SK-N-SH (cell line): Measurements from ENCODE around the gene TAS1R1.

Experiments
- CHD2 ChIP-seq: fragments of 150-350 bp; IDR thresholded peaks from 2 replicates; pipeline ENCODE4 v1.6.1; 2018; ENCODE audit warnings: low read length; ENCODE audit not compliant: partially characterized antibody
- NRF1 ChIP-seq: IDR thresholded peaks from 2 replicates; pipeline ENCODE4 v1.6.1; 2012; ENCODE audit warnings: low read depth, mild to moderate bottlenecking, low read length
- POLR2AphosphoS5 ChIP-seq: IDR thresholded peaks from 2 replicates; pipeline ENCODE4 v1.6.1; 2012; ENCODE audit warnings: low read depth, low read length
- RCOR1 ChIP-seq: fragments of 150-350 bp; IDR thresholded peaks from 2 replicates; pipeline ENCODE4 v1.6.1; 2017; ENCODE audit warnings: antibody characterized with exemption, low read length
- TF ChIP-seq, protein P1 (sequence below): IDR thresholded peaks from 2 replicates; pipeline ENCODE4; 2012
- TF ChIP-seq, protein P2 (sequence below): IDR thresholded peaks from 2 replicates; pipeline ENCODE4 v1.6.1; 2012; ENCODE audit warnings: mild to moderate bottlenecking, low read depth, low read length, moderate library complexity
- TF ChIP-seq, protein P3 (sequence below): IDR thresholded peaks from 2 replicates; pipeline ENCODE4 v1.4.0; 2012; ENCODE audit warnings: low read depth, borderline replicate concordance
- TF ChIP-seq, protein P4 (sequence below): fragments of 150-350 bp; IDR thresholded peaks from 2 replicates; pipeline ENCODE4 v1.6.1; 2017; ENCODE audit warnings: antibody characterized with exemption, low read length, low read depth, borderline replicate concordance
- TF ChIP-seq, protein P5 (sequence below): fragments of 200-600 bp; sonication (generic); IDR thresholded peaks from 2 replicates; pipeline ENCODE4 v1.6.1; 2017; ENCODE audit warnings: antibody characterized with exemption, mild to moderate bottlenecking, moderate library complexity

DNA sequence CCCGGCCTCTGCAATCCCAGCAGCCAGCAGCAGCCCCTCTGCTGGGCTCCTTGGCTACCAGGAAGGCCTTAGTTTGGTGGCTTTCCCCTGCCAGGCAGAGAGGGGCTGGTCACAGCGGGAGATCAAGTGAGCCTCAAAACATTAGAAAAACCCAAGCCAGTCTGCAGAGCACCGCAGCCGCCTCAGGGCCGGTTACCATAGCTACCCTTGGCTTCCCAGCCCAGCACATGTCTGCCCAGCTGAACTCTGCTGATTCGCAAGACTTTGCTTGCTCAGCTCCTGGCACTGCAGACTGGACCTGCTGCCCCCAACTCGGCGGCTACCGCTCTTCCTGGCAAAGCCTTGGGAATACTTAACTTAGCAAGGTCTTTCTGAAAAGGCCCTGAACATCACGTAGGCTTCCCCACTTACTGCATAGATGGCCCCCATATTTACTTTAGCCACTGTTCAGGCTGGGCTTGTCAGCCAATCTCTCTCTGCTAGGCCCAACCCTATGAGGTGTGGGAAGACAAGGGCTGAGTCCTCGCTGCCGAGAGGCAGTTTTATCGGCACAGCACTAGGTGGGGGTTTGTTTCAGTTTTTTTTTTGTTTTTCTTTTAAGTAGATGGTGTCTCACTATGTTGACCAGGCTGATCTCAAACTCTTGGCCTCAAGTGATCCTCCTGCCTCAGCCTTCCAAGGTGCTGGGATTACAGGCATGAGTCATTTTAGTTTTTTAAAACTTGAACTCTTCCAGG, 35.0 kb upstream of the TAS1R1 start:
- TF ChIP-seq RCOR1 (no peak), POLR2AphosphoS5 (no peak), NRF1 (no peak), CHD2 (peak; percentile 8)
- TF ChIP-seq, protein P1, sequence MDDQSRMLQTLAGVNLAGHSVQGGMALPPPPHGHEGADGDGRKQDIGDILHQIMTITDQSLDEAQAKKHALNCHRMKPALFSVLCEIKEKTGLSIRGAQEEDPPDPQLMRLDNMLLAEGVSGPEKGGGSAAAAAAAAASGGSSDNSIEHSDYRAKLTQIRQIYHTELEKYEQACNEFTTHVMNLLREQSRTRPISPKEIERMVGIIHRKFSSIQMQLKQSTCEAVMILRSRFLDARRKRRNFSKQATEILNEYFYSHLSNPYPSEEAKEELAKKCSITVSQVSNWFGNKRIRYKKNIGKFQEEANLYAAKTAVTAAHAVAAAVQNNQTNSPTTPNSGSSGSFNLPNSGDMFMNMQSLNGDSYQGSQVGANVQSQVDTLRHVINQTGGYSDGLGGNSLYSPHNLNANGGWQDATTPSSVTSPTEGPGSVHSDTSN = no peak
- TF ChIP-seq, protein P2, sequence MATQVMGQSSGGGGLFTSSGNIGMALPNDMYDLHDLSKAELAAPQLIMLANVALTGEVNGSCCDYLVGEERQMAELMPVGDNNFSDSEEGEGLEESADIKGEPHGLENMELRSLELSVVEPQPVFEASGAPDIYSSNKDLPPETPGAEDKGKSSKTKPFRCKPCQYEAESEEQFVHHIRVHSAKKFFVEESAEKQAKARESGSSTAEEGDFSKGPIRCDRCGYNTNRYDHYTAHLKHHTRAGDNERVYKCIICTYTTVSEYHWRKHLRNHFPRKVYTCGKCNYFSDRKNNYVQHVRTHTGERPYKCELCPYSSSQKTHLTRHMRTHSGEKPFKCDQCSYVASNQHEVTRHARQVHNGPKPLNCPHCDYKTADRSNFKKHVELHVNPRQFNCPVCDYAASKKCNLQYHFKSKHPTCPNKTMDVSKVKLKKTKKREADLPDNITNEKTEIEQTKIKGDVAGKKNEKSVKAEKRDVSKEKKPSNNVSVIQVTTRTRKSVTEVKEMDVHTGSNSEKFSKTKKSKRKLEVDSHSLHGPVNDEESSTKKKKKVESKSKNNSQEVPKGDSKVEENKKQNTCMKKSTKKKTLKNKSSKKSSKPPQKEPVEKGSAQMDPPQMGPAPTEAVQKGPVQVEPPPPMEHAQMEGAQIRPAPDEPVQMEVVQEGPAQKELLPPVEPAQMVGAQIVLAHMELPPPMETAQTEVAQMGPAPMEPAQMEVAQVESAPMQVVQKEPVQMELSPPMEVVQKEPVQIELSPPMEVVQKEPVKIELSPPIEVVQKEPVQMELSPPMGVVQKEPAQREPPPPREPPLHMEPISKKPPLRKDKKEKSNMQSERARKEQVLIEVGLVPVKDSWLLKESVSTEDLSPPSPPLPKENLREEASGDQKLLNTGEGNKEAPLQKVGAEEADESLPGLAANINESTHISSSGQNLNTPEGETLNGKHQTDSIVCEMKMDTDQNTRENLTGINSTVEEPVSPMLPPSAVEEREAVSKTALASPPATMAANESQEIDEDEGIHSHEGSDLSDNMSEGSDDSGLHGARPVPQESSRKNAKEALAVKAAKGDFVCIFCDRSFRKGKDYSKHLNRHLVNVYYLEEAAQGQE = no peak
- TF ChIP-seq, protein P3, sequence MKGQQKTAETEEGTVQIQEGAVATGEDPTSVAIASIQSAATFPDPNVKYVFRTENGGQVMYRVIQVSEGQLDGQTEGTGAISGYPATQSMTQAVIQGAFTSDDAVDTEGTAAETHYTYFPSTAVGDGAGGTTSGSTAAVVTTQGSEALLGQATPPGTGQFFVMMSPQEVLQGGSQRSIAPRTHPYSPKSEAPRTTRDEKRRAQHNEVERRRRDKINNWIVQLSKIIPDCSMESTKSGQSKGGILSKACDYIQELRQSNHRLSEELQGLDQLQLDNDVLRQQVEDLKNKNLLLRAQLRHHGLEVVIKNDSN = no peak
- TF ChIP-seq, protein P4, sequence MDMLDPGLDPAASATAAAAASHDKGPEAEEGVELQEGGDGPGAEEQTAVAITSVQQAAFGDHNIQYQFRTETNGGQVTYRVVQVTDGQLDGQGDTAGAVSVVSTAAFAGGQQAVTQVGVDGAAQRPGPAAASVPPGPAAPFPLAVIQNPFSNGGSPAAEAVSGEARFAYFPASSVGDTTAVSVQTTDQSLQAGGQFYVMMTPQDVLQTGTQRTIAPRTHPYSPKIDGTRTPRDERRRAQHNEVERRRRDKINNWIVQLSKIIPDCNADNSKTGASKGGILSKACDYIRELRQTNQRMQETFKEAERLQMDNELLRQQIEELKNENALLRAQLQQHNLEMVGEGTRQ = no peak
- TF ChIP-seq, protein P5, sequence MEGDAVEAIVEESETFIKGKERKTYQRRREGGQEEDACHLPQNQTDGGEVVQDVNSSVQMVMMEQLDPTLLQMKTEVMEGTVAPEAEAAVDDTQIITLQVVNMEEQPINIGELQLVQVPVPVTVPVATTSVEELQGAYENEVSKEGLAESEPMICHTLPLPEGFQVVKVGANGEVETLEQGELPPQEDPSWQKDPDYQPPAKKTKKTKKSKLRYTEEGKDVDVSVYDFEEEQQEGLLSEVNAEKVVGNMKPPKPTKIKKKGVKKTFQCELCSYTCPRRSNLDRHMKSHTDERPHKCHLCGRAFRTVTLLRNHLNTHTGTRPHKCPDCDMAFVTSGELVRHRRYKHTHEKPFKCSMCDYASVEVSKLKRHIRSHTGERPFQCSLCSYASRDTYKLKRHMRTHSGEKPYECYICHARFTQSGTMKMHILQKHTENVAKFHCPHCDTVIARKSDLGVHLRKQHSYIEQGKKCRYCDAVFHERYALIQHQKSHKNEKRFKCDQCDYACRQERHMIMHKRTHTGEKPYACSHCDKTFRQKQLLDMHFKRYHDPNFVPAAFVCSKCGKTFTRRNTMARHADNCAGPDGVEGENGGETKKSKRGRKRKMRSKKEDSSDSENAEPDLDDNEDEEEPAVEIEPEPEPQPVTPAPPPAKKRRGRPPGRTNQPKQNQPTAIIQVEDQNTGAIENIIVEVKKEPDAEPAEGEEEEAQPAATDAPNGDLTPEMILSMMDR = no peak
